Body of pancreas (tissue), 4 donors: ENCODE measurements around the gene TRIM62. TPM values are rescaled to one million over a fixed set of nuclear protein-coding genes. Genes with fewer than 3 reads are reported as not detected.

Experiments
- ATAC-seq: fragments of 150-250 bp; one replicate; pipeline ENCODE4 v1.9.1; 2016
- DNase-seq, 4 donors: peaks; one replicate each; pipeline ENCODE4 v3.0.0-alpha.2; 2019
- H3K27ac ChIP-seq, 4 donors: fragments of 200-600 bp; sonication (generic); 1 replicate in 3 of 4; 2 replicates in 1 of 4; pipeline versions ENCODE4 v1.5.1 to v1.6.1; 2016 to 2019; ENCODE audit warnings: mild to moderate bottlenecking in 1 of 4, mixed read lengths in 1 of 4, moderate library complexity in 1 of 4
- H3K27me3 ChIP-seq, 2 donors: fragments of 200-600 bp; sonication (generic); one replicate each; pipeline ENCODE4 v1.6.0; 2016; ENCODE audit warnings: mild to moderate bottlenecking in 1 of 2
- H3K36me3 ChIP-seq, 2 donors: fragments of 200-600 bp; sonication (generic); replicated peaks in 1 of 2; 2 replicates each; pipeline ENCODE4 v1.5.1; 2016; ENCODE audit warnings: low read depth in 2 of 2; ENCODE audit not compliant: insufficient read depth in 1 of 2
- H3K4me1 ChIP-seq: fragments of 200-600 bp; sonication (generic); one replicate; pipeline ENCODE4 v1.6.0; 2016
- H3K4me3 ChIP-seq, 2 donors: fragments of 200-600 bp; sonication (generic); 1 replicate in 1 of 2; 2 replicates in 1 of 2; pipeline ENCODE4 v1.5.1; 2016 to 2019
- H3K9me3 ChIP-seq, 3 donors: fragments of 200-600 bp; sonication (generic); 1 replicate in 2 of 3; 2 replicates in 1 of 3; pipeline ENCODE4 v1.5.1; 2016
- CTCF ChIP-seq, 7 experiments: fragments of 450-650 bp in 4 of 7; fragments of 200-600 bp in 3 of 7; sonication (generic) in 3 of 7; IDR thresholded peaks; one replicate each; pipeline ENCODE4 v1.5.1; 2016 to 2019; ENCODE audit warnings: antibody characterized with exemption in 7 of 7
- POLR2A ChIP-seq, 3 donors: fragments of 450-650 bp; IDR thresholded peaks; one replicate each; pipeline ENCODE4 v1.6.1; 2016; ENCODE audit warnings: antibody characterized with exemption in 3 of 3, mild to moderate bottlenecking in 2 of 3
- WGBS, 2 donors: methylation state at CpG; one replicate each; pipeline ENCODE4 v1.1.5; 2017; 5-methylcytosine and 5-hydroxymethylcytosine counted together
- intact Hi-C: fragments of 100-400 bp; cut with DNase I; formaldehyde crosslinking; loops from one replicate; pipeline ENCODE4 v1.15.1; 2023
- total RNA-seq, 2 donors: library from RNA; depleted of rRNA; stranded (reverse); fragments of >200 nt; gene quantifications; one replicate each; pipeline ENCODE4 v1.1.0, GENCODE V29; 2016

The TRIM62 gene
- total RNA-seq, 2 donors from 2014 or later = 4.7 to 7.3 TPM

GRCh38 chr1:33186936-33187335 lies 5.1 kb upstream of the TRIM62 start:
- TF ChIP-seq POLR2A (IDR thresholded peaks at IDR 0.05) = no peak
- TF ChIP-seq CTCF (IDR thresholded peaks at IDR 0.05) = no peak
- ATAC-seq (no peak), DNase-seq (no peak)
- H3K27ac ChIP-seq = no peak overlapping the region
- 80 to 88% methylated on average over 1 of the region's 1 CpG for WGBS, 2 donors
- H3K36me3 ChIP-seq = no peaks in the 10 kb centered on the region
- intact Hi-C loops = no loop called here
- no peaks in the 10 kb centered on the region for H3K27me3 ChIP-seq
- no peaks in the 10 kb centered on the region for H3K9me3 ChIP-seq
- peaks cover 7% of the 10 kb centered on the region for H3K4me1 ChIP-seq
- H3K4me3 ChIP-seq = no peak overlapping the region

- no peak for TF ChIP-seq CTCF (IDR thresholded peaks at IDR 0.05)
- no peak for TF ChIP-seq POLR2A (IDR thresholded peaks at IDR 0.05)
- Histone ChIP-seq H3K27me3 (no peaks in the 10 kb centered on the region), H3K4me1 (peaks cover 15% of the 10 kb centered on the region), H3K27ac (no peak overlapping the region), H3K9me3 (no peaks in the 10 kb centered on the region), H3K4me3 (no peak overlapping the region), H3K36me3 (no peaks in the 10 kb centered on the region)
- intact Hi-C loops = no loop called here
- DNase-seq = no peak
- ATAC-seq = no peak
These were observed 3.7 kb upstream of the TRIM62 start for GRCh38 chr1:33185541-33185940.

- H3K4me1 ChIP-seq = peaks cover 20% of the 10 kb centered on the region
- TF ChIP-seq POLR2A (IDR thresholded peaks at IDR 0.05) (no peak), CTCF (IDR thresholded peaks at IDR 0.05) (no peak)
- H3K9me3 ChIP-seq = no peaks in the 10 kb centered on the region
- intact Hi-C loops = no loop called here
- no peak for DNase-seq
- no peaks in the 10 kb centered on the region for H3K36me3 ChIP-seq
- whole genome bisulfite sequencing, 2 donors = 88 to 89% methylated on average over 2 of the region's 2 CpGs
- no peaks in the 10 kb centered on the region for H3K27me3 ChIP-seq
- no peak overlapping the region for H3K4me3 ChIP-seq
- H3K27ac ChIP-seq = no peak overlapping the region
- no peak for ATAC-seq
These were observed 1.5 kb upstream of the TRIM62 start for GRCh38 chr1:33183306-33183705.

- no peak overlapping the region for H3K27ac ChIP-seq
- ATAC-seq (no peak), DNase-seq (no peak)
- H3K4me1 ChIP-seq = peaks cover 20% of the 10 kb centered on the region
- TF ChIP-seq CTCF (IDR thresholded peaks at IDR 0.05) = no peak
- TF ChIP-seq POLR2A (IDR thresholded peaks at IDR 0.05) = no peak
- no peak overlapping the region for H3K4me3 ChIP-seq
- WGBS, 2 donors = 66 to 78% methylated on average over 8 of the region's 8 CpGs
- no peaks in the 10 kb centered on the region for H3K27me3 ChIP-seq
- H3K36me3 ChIP-seq = no peaks in the 10 kb centered on the region
- intact Hi-C loops = no loop called here
- H3K9me3 ChIP-seq = no peaks in the 10 kb centered on the region
These were observed 1.1 kb upstream of the TRIM62 start for GRCh38 chr1:33182896-33183295.

- H3K27ac ChIP-seq = peak overlapping the region in 2 of 4 donors; percentile 32 to 73
- H3K9me3 ChIP-seq = no peaks in the 10 kb centered on the region
- no peak for ATAC-seq
- peaks cover 20% of the 10 kb centered on the region for H3K4me1 ChIP-seq
- H3K4me3 ChIP-seq = no peak overlapping the region
- intact Hi-C loops = no loop called here
- H3K27me3 ChIP-seq = no peaks in the 10 kb centered on the region
- peak in 2 of 4 donors; percentile 20 to 26 for DNase-seq
- no peak for TF ChIP-seq POLR2A (IDR thresholded peaks at IDR 0.05)
- H3K36me3 ChIP-seq = no peaks in the 10 kb centered on the region
- WGBS, 2 donors = 27 to 37% methylated on average over 5 of the region's 5 CpGs
These were observed 578 bp upstream of the TRIM62 start for GRCh38 chr1:33182401-33182841.
